K562 (cell line): ENCODE data around the gene SLAMF7. TPM values are rescaled to one million over a fixed set of nuclear protein-coding genes. Genes with fewer than 3 reads are reported as not detected.

Source experiments
- ATAC-seq: fragments of 200-7000 bp; cut with Tn5 transposase; 3 replicates; pipeline ENCODE4 v1.9.1; 2020; ENCODE audit warnings: moderate library complexity
- BruUV-seq: library from RNA; stranded (reverse); fragments of 400-500 nt; replicated peaks from 2 replicates; lab custom pipeline; 2021; lab: Mats Ljungman, UMichigan
- CTCF ChIA-PET: fragments of 300-600 bp; formaldehyde crosslinking; extraction: SDS; loops from one replicate; lab custom pipeline; 2021; ENCODE audit warnings: low intra/inter-chr PET ratio; lab: Yijun Ruan, JAX
- POLR2A ChIA-PET: fragments of 300-600, 350-650 bp; sonication (Branson Sonifier 250); formaldehyde crosslinking; extraction: SDS; loops from one replicate; lab custom pipeline; 2021; ENCODE audit warnings: antibody characterized with exemption, inconsistent platforms; lab: Yijun Ruan, JAX
- DNase-seq, 4 experiments: peaks; one replicate each; pipeline versions ENCODE4 v3.0.0 to v3.0.0-alpha.2; 2011 to 2018; ENCODE audit warnings: low spot score in 3 of 4, mixed read lengths in 3 of 4; ENCODE audit errors: extremely low read depth in 1 of 4
- FAIRE-seq: peaks from 2 replicates; lab custom pipeline; 2011; peaks lifted over from hg19 to GRCh38; lab: Jason Lieb, UNC
- H2AFZ ChIP-seq: 2 replicates; pipeline ENCODE4 v1.6.0; 2011; ENCODE audit warnings: low read depth, low read length, control low read depth, inconsistent platforms
- H3K27ac ChIP-seq: fragments of 200-600 bp; 3 replicates; pipeline ENCODE4 v1.8.0; 2011; ENCODE audit warnings: low read depth, mild to moderate bottlenecking, control low read depth, inconsistent platforms, low read length, moderate library complexity, mixed read lengths; ENCODE audit errors: extremely low read depth
- H3K27me3 ChIP-seq, 2 experiments: fragments of 300-600 bp in 1 of 2; 2 replicates in 1 of 2; 3 replicates in 1 of 2; pipeline versions ENCODE4 v1.6.0 to v1.8.0; 2011; ENCODE audit warnings: inconsistent platforms in 2 of 2, low read length in 2 of 2, mild to moderate bottlenecking in 1 of 2, mixed read lengths in 1 of 2, moderate library complexity in 1 of 2; ENCODE audit not compliant: control insufficient read depth in 2 of 2, insufficient read depth in 2 of 2
- H3K36me3 ChIP-seq: fragments of 300-600 bp; 3 replicates; pipeline ENCODE4 v1.8.0; 2011; ENCODE audit warnings: mild to moderate bottlenecking, low read length, inconsistent platforms; ENCODE audit not compliant: control insufficient read depth, insufficient read depth
- H3K4me1 ChIP-seq, 2 experiments: fragments of 200-600 bp in 1 of 2; replicated peaks in 1 of 2; 2 replicates in 1 of 2; 3 replicates in 1 of 2; pipeline versions ENCODE4 v1.5.1 to v1.8.0; 2011; ENCODE audit warnings: inconsistent platforms in 2 of 2, low read length in 2 of 2, mild to moderate bottlenecking in 1 of 2, mixed read lengths in 1 of 2, moderate library complexity in 1 of 2; ENCODE audit not compliant: control insufficient read depth in 2 of 2, insufficient read depth in 2 of 2
- H3K4me2 ChIP-seq: 2 replicates; pipeline ENCODE4 v1.6.1; 2011; ENCODE audit warnings: low read length, control low read depth, inconsistent platforms, mixed read lengths; ENCODE audit not compliant: insufficient read depth
- H3K4me3 ChIP-seq: fragments of 200-600 bp; sonication (generic), shearing (Covaris generic); 2 replicates; pipeline ENCODE4 v1.5.1; 2016; ENCODE audit warnings: control low read depth, inconsistent platforms
- H3K79me2 ChIP-seq: fragments of 200-600 bp; 3 replicates; pipeline ENCODE4 v1.8.0; 2011; ENCODE audit warnings: low read length, inconsistent platforms; ENCODE audit not compliant: control insufficient read depth, insufficient read depth
- H3K9ac ChIP-seq, 2 experiments: 2 replicates each; pipeline versions ENCODE4 v1.6.0 to v1.6.1; 2011; ENCODE audit warnings: low read depth in 2 of 2, low read length in 2 of 2, control low read depth in 1 of 2, inconsistent platforms in 1 of 2, mild to moderate bottlenecking in 1 of 2, mixed read lengths in 1 of 2; ENCODE audit not compliant: insufficient read depth in 1 of 2
- H3K9me1 ChIP-seq: one replicate; pipeline ENCODE4 v1.6.0; 2011; ENCODE audit warnings: inconsistent platforms, mild to moderate bottlenecking, low read length, moderate library complexity; ENCODE audit not compliant: control insufficient read depth, insufficient read depth
- H3K9me3 ChIP-seq: replicated peaks from 2 replicates; pipeline ENCODE4 v1.5.1; 2011; ENCODE audit warnings: low read depth, low read length, inconsistent platforms; ENCODE audit not compliant: control insufficient read depth, insufficient read depth
- H4K20me1 ChIP-seq: replicated peaks from 2 replicates; pipeline ENCODE4 v1.6.1; 2011; ENCODE audit warnings: low read length, inconsistent platforms, mixed read lengths; ENCODE audit not compliant: control insufficient read depth, insufficient read depth
- FIP1L1 ChIP-seq: fragments of 200-400 bp; formaldehyde crosslinking; IDR thresholded peaks from 2 replicates; pipeline ENCODE4 v1.6.1; 2018; ENCODE audit warnings: mild to moderate bottlenecking, low read depth, low read length; ENCODE audit not compliant: poor library complexity, severe bottlenecking
- HDAC6 ChIP-seq: IDR thresholded peaks from 2 replicates; pipeline ENCODE4 v1.6.1; 2012; ENCODE audit warnings: low read depth, mild to moderate bottlenecking, control low read depth, inconsistent platforms, low read length, moderate library complexity
- NCOA4 ChIP-seq: fragments of 450-650 bp; IDR thresholded peaks from 2 replicates; pipeline ENCODE4 v1.6.1; 2018; ENCODE audit warnings: mild to moderate bottlenecking; ENCODE audit not compliant: partially characterized antibody
- PKNOX1 ChIP-seq: fragments of 450-650 bp; IDR thresholded peaks from 2 replicates; pipeline ENCODE4 v1.6.1; 2016
- PPARD ChIP-seq: fragments of 250-450 bp; sonication (Bioruptor Pico); IDR thresholded peaks from 2 replicates; pipeline ENCODE4 v1.8.0; 2022; ENCODE audit warnings: inconsistent platforms, mild to moderate bottlenecking, moderate library complexity
- SMAD3 ChIP-seq: fragments of 450-650 bp; formaldehyde crosslinking; conservative IDR thresholded peaks from 2 replicates; pipeline ENCODE4 v1.4.0; 2020; ENCODE audit warnings: mild to moderate bottlenecking
- STAT5A ChIP-seq: IDR thresholded peaks from 2 replicates; pipeline ENCODE4 v1.6.1; 2012; ENCODE audit warnings: low read length, inconsistent platforms, borderline replicate concordance
- ZNF77 ChIP-seq: fragments of 250-450 bp; sonication (Bioruptor Pico); IDR thresholded peaks from 2 replicates; pipeline ENCODE4 v1.5.0; 2020
- in situ Hi-C: fragments of 300-500 bp; cut with MboI; formaldehyde crosslinking; loops from 4 replicates; pipeline ENCODE4 v1.15.0; 2018; ENCODE audit warnings: inconsistent platforms, mixed read lengths
- intact Hi-C: fragments of 100-400 bp; cut with micrococcal nuclease; formaldehyde crosslinking; loops from 2 replicates; pipeline ENCODE4 v1.14.2; 2022
- polyA plus RNA-seq, 8 experiments: library from polyadenylated mRNA; depleted of rRNA in 4 of 8; stranded (reverse) in 5 of 8; unstranded in 3 of 8; fragments of >200 nt; fragmentation: Nextera tagmentation in 2 of 8; fragmentation: Illumina TruSeq in 1 of 8; extraction: Ambion mirVana in 2 of 8; extraction: Trizol in 1 of 8; gene quantifications; 2 replicates each; pipeline versions ENCODE4 v1.2.1 to v1.2.3, GENCODE V29; 2011 to 2014; ENCODE audit warnings: inconsistent platforms in 1 of 8, missing spikeins in 1 of 8
- total RNA-seq, 7 experiments: library from RNA; depleted of rRNA in 6 of 7; stranded (reverse); fragments of >200 nt in 6 of 7; fragmentation: Illumina TruSeq in 2 of 7; extraction: Trizol in 2 of 7; gene quantifications; 2 replicates each; pipeline versions ENCODE4 v1.2.1 to v1.2.3, GENCODE V29; 2011 to 2021; ENCODE audit warnings: low replicate concordance in 1 of 7
- TF ChIP-seq, protein P1 (sequence below): fragments of 250-450 bp; sonication (Bioruptor Pico); IDR thresholded peaks from 2 replicates; pipeline ENCODE4 v1.4.0; 2020; ENCODE audit warnings: mild to moderate bottlenecking

The SLAMF7 gene
- total and polyA plus RNA-seq, 9 of the 15 experiments (the other 6 are each of a cell fraction or from before 2014, with no cell fraction given), result 0.11 to 1.2 (median 0.22) TPM; not detected in 2

GRCh38 chr1:160747717-160748116 is 8.7 kb downstream of the SLAMF7 start:
- H4K20me1 ChIP-seq, result no peaks in the 10 kb centered on the region
- CTCF ChIA-PET, result no interaction called here
- no peaks in the 10 kb centered on the region for H3K36me3 ChIP-seq
- H3K9me3 ChIP-seq, result no peaks in the 10 kb centered on the region
- H3K4me1 ChIP-seq, result no peaks in the 10 kb centered on the region; a peak in 1 of 5 replicates
- TF ChIP-seq STAT5A (no peak), NCOA4 (no peak), FIP1L1 (no peak), SMAD3 (CRISPR knock-in tag) (no peak), HDAC6 (no peak), ZNF77 (CRISPR knock-in tag) (no peak), PKNOX1 (no peak), PPARD (no peak)
- TF ChIP-seq, protein P1, sequence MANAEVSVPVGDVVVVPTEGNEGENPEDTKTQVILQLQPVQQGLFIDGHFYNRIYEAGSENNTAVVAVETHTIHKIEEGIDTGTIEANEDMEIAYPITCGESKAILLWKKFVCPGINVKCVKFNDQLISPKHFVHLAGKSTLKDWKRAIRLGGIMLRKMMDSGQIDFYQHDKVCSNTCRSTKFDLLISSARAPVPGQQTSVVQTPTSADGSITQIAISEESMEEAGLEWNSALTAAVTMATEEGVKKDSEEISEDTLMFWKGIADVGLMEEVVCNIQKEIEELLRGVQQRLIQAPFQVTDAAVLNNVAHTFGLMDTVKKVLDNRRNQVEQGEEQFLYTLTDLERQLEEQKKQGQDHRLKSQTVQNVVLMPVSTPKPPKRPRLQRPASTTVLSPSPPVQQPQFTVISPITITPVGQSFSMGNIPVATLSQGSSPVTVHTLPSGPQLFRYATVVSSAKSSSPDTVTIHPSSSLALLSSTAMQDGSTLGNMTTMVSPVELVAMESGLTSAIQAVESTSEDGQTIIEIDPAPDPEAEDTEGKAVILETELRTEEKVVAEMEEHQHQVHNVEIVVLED (CRISPR knock-in tag), result no peak
- H3K4me3 ChIP-seq, result no peak overlapping the region
- no peak overlapping the region for H3K9ac ChIP-seq
- H3K27me3 ChIP-seq, result peaks cover 5 to 16% of the 10 kb centered on the region in 2 experiments; a peak in 3 of 5 replicates
- no peaks in the 10 kb centered on the region for H3K79me2 ChIP-seq
- no peaks in the 10 kb centered on the region for H3K9me1 ChIP-seq
- BruUV-seq, result no TSS peak
- ATAC-seq (no peak), FAIRE-seq (no peak), DNase-seq (no peak)
- no peak overlapping the region for H2AFZ ChIP-seq
- in situ Hi-C loops (no loop called here), intact Hi-C loops (no loop called here)
- no peak overlapping the region for H3K4me2 ChIP-seq
- no peak overlapping the region for H3K27ac ChIP-seq
- POLR2A ChIA-PET, result interaction anchor here (0.7 kb wide), 1 partner anchor 302 kb away, joined by 3 read pairs; no protein-coding TSS in a partner anchor
